Left ventricle myocardium inferior (tissue), 1 donor: ENCODE data around the gene RBAK. TPM values are rescaled to one million over a fixed set of nuclear protein-coding genes. Genes with fewer than 3 reads are reported as not detected.
"Not testable (repeated sequence)": the region's sequence is repeated elsewhere in the genome, so short reads cannot be mapped to it uniquely, and the experiment has no call there.

Experiments
- DNase-seq: peaks from one replicate; pipeline ENCODE4 v3.0.0-alpha.2; 2020
- H3K27ac ChIP-seq: fragments of 200-600 bp; replicated peaks from 2 replicates; pipeline ENCODE4 v1.8.0; 2021
- H3K27me3 ChIP-seq: fragments of 200-600 bp; 2 replicates; pipeline ENCODE4 v1.8.0; 2021; ENCODE audit warnings: low read depth
- H3K36me3 ChIP-seq: fragments of 200-600 bp; 2 replicates; pipeline ENCODE4 v1.8.0; 2021
- H3K4me1 ChIP-seq: fragments of 200-600 bp; 2 replicates; pipeline ENCODE4 v1.8.0; 2021
- H3K4me3 ChIP-seq: fragments of 200-600 bp; 2 replicates; pipeline ENCODE4 v1.8.0; 2021; ENCODE audit warnings: mild to moderate bottlenecking, moderate library complexity
- H3K9me3 ChIP-seq: fragments of 200-600 bp; replicated peaks from 2 replicates; pipeline ENCODE4 v1.8.0; 2021
- intact Hi-C: fragments of 100-400 bp; cut with micrococcal nuclease; formaldehyde crosslinking; loops from one replicate; pipeline ENCODE4 v1.11.0; 2022
- total RNA-seq: library from RNA; stranded (reverse); fragmentation: NEBNext Ultra II Directional; extraction: Animal tissue kit (Norgen Biotek cat#: 25700); gene quantifications from one replicate; pipeline ENCODE4 v1.2.1, GENCODE V29; 2021
- TF ChIP-seq, protein P1 (sequence below): fragments of 200-600 bp; IDR thresholded peaks from 2 replicates; pipeline ENCODE4 v1.8.0; 2021; ENCODE audit warnings: antibody characterized with exemption, mild to moderate bottlenecking, borderline replicate concordance
- donor health status: DM: no; HTN: yes; CAD: no; lungs with severe emphysema.

RBAK gene
- total RNA-seq, 1 donor from 2014 or later: 8.4 TPM

DNA sequence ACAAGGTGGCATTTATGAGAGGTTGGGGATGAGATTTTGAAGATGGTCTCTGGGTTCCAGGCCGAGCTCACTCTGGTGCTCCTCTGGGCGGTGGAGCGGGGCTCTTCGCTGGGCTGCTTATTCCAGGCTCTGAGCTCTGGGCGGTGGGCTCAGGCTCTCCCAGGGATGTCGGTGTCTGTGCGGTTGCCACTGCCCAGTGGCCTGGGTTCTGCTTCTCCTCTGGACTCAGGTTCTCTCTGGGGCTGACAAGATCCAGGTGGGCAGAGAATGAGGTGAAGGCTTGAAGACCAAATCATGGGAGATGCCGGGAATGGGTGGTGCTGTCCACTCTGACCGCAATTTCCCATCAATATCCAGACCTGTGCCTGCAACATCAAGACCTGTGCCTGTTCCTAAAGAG is 40.6 kb downstream of the RBAK start:
- H3K9me3 ChIP-seq: no peaks in the 10 kb centered on the region
- H3K27me3 ChIP-seq: peaks cover 75% of the 10 kb centered on the region
- no peak overlapping the region for H3K4me3 ChIP-seq
- TF ChIP-seq, protein P1, sequence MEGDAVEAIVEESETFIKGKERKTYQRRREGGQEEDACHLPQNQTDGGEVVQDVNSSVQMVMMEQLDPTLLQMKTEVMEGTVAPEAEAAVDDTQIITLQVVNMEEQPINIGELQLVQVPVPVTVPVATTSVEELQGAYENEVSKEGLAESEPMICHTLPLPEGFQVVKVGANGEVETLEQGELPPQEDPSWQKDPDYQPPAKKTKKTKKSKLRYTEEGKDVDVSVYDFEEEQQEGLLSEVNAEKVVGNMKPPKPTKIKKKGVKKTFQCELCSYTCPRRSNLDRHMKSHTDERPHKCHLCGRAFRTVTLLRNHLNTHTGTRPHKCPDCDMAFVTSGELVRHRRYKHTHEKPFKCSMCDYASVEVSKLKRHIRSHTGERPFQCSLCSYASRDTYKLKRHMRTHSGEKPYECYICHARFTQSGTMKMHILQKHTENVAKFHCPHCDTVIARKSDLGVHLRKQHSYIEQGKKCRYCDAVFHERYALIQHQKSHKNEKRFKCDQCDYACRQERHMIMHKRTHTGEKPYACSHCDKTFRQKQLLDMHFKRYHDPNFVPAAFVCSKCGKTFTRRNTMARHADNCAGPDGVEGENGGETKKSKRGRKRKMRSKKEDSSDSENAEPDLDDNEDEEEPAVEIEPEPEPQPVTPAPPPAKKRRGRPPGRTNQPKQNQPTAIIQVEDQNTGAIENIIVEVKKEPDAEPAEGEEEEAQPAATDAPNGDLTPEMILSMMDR: no peak
- no peak for DNase-seq
- H3K27ac ChIP-seq: no peak overlapping the region
- intact Hi-C loops: loop anchor here (10.0 kb wide), 1 partner anchor 291 kb away; no protein-coding TSS in a partner anchor
- no peaks in the 10 kb centered on the region for H3K36me3 ChIP-seq
- peaks cover 4% of the 10 kb centered on the region for H3K4me1 ChIP-seq

DNA sequence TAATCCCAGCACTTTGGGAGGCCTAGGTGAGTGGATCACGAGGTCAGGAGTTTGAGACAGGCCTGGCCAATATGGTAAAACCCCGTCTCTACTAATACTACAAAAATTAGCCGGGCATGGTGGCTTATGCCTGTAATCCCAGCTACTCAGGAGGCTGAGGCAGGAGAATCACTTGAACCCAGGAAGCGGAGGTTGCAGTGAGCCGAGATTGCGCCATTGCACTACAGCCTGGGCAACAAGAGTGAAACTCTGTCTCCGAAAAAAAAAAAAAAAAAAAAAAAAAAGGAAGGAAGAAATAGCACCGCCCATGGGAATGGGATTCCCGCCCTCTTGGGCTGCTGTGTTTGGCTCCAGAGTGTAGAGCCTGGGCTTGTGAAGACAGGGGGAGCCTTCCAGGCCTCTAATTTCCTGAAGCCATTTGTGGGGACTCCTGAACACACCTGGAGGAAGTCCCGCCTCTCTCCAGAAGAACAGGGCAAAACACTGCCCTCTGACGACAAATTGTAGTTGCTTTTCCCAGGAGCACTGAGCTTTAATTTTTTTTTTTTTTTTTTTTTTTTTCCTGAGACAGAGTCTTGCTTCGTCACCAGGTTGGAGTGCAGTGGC is 42.7 kb downstream of the RBAK start:
- H3K4me3 ChIP-seq, H3K27ac ChIP-seq, H3K4me1 ChIP-seq, H3K36me3 ChIP-seq, H3K9me3 ChIP-seq, DNase-seq: not testable (repeated sequence)
- intact Hi-C loops: loop anchor here (10.0 kb wide), 1 partner anchor 294 kb away; no protein-coding TSS in a partner anchor
- peaks cover 65% of the 10 kb centered on the region for H3K27me3 ChIP-seq

DNA sequence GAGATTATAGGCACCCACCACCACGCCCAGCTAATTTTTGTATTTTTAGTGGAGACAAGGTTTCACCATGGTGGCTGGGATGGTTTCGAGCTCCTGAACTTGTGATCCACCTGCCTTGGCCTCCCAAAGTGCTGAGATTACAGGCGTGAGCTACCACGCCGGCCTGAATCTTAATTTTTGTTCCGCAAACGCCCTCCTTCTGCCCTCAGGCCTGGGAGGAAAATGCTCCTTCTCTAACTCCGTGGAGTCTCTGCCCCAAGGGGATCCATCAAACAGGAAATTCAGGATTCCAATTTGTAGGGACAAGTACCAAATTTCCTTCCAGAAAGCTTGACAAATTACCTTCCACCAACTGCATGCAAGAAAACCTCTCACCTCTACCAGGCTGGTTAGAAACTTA is 43.2 kb downstream of the RBAK start:
- H3K4me3 ChIP-seq: no peak overlapping the region
- intact Hi-C loops: loop anchor here (10.0 kb wide), 1 partner anchor 294 kb away; no protein-coding TSS in a partner anchor
- H3K27me3 ChIP-seq: peaks cover 59% of the 10 kb centered on the region
- no peaks in the 10 kb centered on the region for H3K36me3 ChIP-seq
- TF ChIP-seq, protein P1: no peak
- no peak overlapping the region for H3K27ac ChIP-seq
- DNase-seq: no peak
- H3K9me3 ChIP-seq: peaks cover 16% of the 10 kb centered on the region
- H3K4me1 ChIP-seq: peaks cover 4% of the 10 kb centered on the region

DNA sequence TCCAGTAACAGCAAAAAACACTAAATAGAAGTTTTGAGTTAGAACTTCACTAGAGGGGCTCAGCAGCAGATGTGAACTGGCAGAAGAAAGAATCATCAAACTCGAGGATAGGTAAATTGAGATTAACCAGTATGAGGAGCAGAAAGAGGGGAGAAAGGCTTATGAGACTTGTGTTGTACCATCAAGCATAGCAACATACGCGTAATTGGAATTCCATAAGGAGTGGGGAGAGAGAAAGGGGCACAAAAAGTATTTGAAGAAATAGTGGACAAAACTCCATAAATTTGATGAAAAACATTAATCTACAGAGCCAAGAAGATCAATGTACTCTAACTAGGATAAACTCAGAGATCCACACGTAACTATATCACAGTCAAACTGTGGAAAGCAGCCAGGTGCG is 48.3 kb downstream of the RBAK start:
- no peaks in the 10 kb centered on the region for H3K4me1 ChIP-seq
- DNase-seq: no peak
- peaks cover 17% of the 10 kb centered on the region for H3K27me3 ChIP-seq
- no peak overlapping the region for H3K4me3 ChIP-seq
- no peak overlapping the region for H3K27ac ChIP-seq
- intact Hi-C loops: no loop called here
- TF ChIP-seq, protein P1: no peak
- peaks cover 45% of the 10 kb centered on the region for H3K9me3 ChIP-seq
- no peaks in the 10 kb centered on the region for H3K36me3 ChIP-seq

DNA sequence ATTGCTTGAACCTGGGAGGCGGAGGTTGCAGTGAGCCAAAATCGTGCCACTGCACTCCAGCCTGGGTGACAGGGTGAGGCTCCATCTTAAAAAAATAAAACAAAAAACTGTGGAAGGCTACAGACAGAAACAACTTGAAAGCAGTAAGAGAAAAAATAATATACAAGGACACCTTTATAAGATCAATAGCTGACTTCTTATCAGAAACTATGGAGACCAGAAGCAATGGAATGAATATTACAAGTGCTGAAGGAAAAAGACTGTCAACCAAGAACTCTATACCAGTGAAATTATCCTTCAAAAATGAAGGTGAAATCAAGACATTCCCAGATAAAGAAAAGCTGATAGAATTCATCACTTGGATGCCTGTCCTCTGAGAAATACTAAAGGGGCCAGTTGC is 49.0 kb downstream of the RBAK start:
- TF ChIP-seq, protein P1: no peak
- Histone ChIP-seq H3K27ac (no peak overlapping the region), H3K36me3 (no peaks in the 10 kb centered on the region), H3K27me3 (peaks cover 10% of the 10 kb centered on the region), H3K4me1 (no peaks in the 10 kb centered on the region), H3K4me3 (no peak overlapping the region), H3K9me3 (peaks cover 52% of the 10 kb centered on the region)
- intact Hi-C loops: no loop called here
- DNase-seq: no peak

DNA sequence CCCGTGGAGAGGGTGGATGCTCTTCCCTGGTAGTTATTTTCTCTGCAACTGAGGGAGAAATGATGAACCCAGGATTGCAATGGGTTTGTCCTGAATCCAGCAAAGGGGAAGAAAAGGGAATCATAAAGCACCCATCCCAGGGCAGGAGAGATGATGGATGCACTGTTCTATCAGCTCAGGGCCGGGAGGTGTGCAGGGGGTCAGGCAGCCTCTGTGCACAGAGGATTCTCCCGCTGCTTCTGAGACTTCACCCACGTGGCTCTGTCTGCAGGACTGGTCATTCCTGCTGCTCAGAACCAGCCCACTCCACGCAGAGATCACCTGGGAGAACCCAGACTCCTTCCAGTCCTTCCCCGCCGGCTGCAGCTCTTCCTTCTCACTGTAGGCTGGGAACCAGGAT is 70.7 kb downstream of the RBAK start:
- Histone ChIP-seq H3K36me3 (no peaks in the 10 kb centered on the region), H3K27me3 (peaks cover 61% of the 10 kb centered on the region), H3K27ac (no peak overlapping the region), H3K9me3 (no peaks in the 10 kb centered on the region), H3K4me3 (no peak overlapping the region), H3K4me1 (no peaks in the 10 kb centered on the region)
- DNase-seq: no peak
- intact Hi-C loops: no loop called here
- TF ChIP-seq, protein P1: no peak
